ENCODE results near the gene TSPAN9. TPM values are rescaled to one million over a fixed set of nuclear protein-coding genes. Genes with fewer than 3 reads are reported as not detected.

TSPAN9 gene
- polyA plus RNA-seq, 1 of the 3 experiments (the other 2 are of a cell fraction): 34.9 TPM

DNA sequence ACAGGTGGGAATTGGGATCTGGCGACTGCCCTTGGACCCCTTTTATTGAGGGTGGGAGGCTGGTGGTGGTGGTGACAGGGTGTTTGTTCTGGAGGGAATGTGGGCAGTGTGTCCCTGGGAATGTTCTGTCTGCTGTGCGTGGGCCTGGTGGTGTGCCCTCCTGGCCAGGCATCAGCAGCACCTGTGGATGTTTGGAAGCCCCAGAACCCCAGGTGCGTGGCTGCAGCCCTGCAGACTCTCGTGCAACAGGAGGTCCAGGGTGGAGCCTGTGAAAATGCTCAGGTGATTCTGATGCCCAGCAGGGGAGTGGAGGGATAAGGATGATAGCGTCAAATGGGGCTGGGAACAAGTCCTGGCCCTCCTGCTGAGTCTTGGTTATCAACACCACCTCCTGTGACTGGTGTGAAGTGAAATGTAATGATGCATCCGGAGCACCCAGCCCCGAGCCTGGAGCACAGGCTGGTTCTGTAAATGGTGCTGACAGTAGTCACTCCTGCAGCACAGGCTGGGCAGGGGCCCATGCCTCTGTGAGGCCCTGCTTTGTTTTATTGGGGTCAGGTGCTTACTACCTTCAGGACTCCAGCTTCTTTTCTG lies 176.6 kb downstream of the TSPAN9 start (continued):
- TF ChIP-seq USF2 (IDR thresholded peaks at IDR 0.05; ENCODE audit: borderline replicate concordance, low read depth, low read length) (no peak), SMC3 (IDR thresholded peaks at IDR 0.05; ENCODE audit: low read depth, low read length) (no peak), FOSL2 (IDR thresholded peaks at IDR 0.05; ENCODE audit: borderline replicate concordance, low read depth) (no peak)

GRCh38 chr12:3255057-3255456 lies 177.9 kb downstream of the TSPAN9 start:
- Histone ChIP-seq H3F3A (replicated peaks; ENCODE audit: insufficient read depth) (no peaks in the 10 kb centered on the region), H3K9me3 (no peaks in the 10 kb centered on the region), H3K4me1 (ENCODE audit: control insufficient read depth in 1 of 2, insufficient read depth in 2 of 2, low read depth in 1 of 2, low read length in 1 of 2) (peaks cover 0 to under 1% of the 10 kb centered on the region in 2 experiments; a peak in 2 of 4 replicates), H3K4me2 (no peak overlapping the region), H3K9ac (no peak overlapping the region), H2AFZ (ENCODE audit: low read depth) (no peak overlapping the region), H3K36me3 (replicated peaks in 1 of 2; ENCODE audit: control insufficient read depth in 1 of 2, insufficient read depth in 2 of 2, low read length in 1 of 2) (no peaks in the 10 kb centered on the region), H4K20me1 (ENCODE audit: insufficient read depth) (0 out of 2 replicates have a peak, but pooled peaks cover 3% of the 10 kb centered on the region), H3K9me2 (no peaks in the 10 kb centered on the region), H3K27ac (ENCODE audit: low read depth in 2 of 2, low read length in 1 of 2) (no peak overlapping the region), H3K4me3 (ENCODE audit: low read depth in 2 of 2, low read length in 1 of 2) (no peak overlapping the region), H3K79me2 (ENCODE audit: insufficient read depth) (no peaks in the 10 kb centered on the region), H3K27me3 (ENCODE audit: insufficient read depth) (no peaks in the 10 kb centered on the region)
- ChIA-PET CTCF (interaction anchor here (0.9 to 3.1 kb wide), 5 partner anchors 9 to 50 kb away, joined by 3 to 19 read pairs (median 3); no protein-coding TSS in a partner anchor), POLR2A (no interaction called here)
- WGBS (ENCODE audit: low lambda C conversion rate): 93% methylated on average over 9 of the region's 12 CpGs
- TF ChIP-seq JUND (IDR thresholded peaks at IDR 0.05) (no peak), RAD21 (IDR thresholded peaks at IDR 0.05; ENCODE audit: low read length) (no peak), RFX5 (IDR thresholded peaks at IDR 0.05; ENCODE audit: low read length) (no peak), ELF1 (IDR thresholded peaks at IDR 0.05) (no peak), GATA2 (CRISPR knock-in tag; IDR thresholded peaks at IDR 0.05) (no peak), EZH2phosphoT487 (IDR thresholded peaks at IDR 0.05; ENCODE audit: borderline replicate concordance, low read depth) (no peak), TCF12 (IDR thresholded peaks at IDR 0.05) (no peak)
- TF ChIP-seq, protein P1, sequence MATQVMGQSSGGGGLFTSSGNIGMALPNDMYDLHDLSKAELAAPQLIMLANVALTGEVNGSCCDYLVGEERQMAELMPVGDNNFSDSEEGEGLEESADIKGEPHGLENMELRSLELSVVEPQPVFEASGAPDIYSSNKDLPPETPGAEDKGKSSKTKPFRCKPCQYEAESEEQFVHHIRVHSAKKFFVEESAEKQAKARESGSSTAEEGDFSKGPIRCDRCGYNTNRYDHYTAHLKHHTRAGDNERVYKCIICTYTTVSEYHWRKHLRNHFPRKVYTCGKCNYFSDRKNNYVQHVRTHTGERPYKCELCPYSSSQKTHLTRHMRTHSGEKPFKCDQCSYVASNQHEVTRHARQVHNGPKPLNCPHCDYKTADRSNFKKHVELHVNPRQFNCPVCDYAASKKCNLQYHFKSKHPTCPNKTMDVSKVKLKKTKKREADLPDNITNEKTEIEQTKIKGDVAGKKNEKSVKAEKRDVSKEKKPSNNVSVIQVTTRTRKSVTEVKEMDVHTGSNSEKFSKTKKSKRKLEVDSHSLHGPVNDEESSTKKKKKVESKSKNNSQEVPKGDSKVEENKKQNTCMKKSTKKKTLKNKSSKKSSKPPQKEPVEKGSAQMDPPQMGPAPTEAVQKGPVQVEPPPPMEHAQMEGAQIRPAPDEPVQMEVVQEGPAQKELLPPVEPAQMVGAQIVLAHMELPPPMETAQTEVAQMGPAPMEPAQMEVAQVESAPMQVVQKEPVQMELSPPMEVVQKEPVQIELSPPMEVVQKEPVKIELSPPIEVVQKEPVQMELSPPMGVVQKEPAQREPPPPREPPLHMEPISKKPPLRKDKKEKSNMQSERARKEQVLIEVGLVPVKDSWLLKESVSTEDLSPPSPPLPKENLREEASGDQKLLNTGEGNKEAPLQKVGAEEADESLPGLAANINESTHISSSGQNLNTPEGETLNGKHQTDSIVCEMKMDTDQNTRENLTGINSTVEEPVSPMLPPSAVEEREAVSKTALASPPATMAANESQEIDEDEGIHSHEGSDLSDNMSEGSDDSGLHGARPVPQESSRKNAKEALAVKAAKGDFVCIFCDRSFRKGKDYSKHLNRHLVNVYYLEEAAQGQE (IDR thresholded peaks at IDR 0.05; ENCODE audit: low read depth, low read length): no peak
- no peak for DNase-seq

Data from SK-N-SH (cell line).